ENCODE data around the gene SOCS4.
A peak's percentile ranks its signal among the peaks of the same experiment; 100 is the strongest.

Gene SOCS4

DNA sequence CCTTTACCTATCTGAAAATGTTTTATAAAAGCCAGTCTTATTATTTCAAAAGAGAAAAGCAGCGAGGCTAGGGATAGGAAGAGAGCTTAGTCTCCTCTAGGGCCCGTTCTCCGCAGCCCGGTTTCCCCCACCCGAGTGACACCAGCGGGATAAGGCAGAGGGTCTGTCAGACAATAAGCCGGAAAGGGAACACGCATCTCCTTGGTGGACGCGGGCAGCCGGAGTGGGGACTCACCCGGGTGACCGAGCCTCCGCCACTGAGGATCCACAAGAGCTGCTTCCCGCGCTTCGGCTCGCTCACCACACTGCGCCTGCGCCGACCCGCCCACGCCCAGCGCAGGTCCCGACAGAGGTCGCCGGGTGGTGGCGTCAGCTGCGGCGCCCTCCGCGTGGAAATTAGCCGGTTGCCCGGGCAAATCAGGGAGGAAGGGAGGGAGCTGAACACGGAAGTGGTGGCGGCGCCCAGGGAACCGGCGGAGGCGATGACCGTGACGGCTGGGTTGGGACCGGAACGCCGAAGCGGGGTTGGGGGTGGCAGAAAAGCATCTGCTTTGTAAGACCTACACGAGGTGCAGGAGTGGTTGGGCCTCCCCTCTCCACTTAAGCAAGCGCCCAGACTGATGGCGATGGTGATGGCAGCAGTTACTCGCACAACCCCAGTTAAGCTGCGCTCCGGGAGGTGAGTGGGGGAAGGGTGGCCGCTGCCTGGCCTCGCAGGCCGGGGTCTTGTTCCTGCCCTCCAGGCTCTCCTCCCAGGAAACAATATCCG lies at the start of gene SOCS4, which contains the start of gene WDHD1:
Gene SOCS4 (plus strand): TSS at position 444 of the 769 bp plus-strand sequence. CDS start 15,806 bp downstream, outside the sequence.
Gene WDHD1 (minus strand): TSS at position 307 of the 769 bp plus-strand sequence. CDS start 312 bp downstream, outside the sequence.
- Histone ChIP-seq H4K20me1 (ENCODE audit: control insufficient read depth, insufficient read depth, low read depth, low read length) (peaks cover 8% of the 10 kb centered on the region; the same call in 1 of the 2 replicates), H3K4me1 (ENCODE audit: control insufficient read depth, low read length) (peaks cover 45% of the 10 kb centered on the region), H3K4me2 (ENCODE audit: low read length) (peak within 1 kb of the TSS; percentile 89), H3K79me2 (ENCODE audit: control insufficient read depth, low read length) (peaks cover 93% of the 10 kb centered on the region), H3K36me3 (ENCODE audit: control insufficient read depth, low read length) (peaks cover 66% of the 10 kb centered on the region), H3K4me3 (ENCODE audit: low read length) (peak within 1 kb of the TSS; percentile 97), H3K9me2 (replicated peaks; ENCODE audit: control insufficient read depth, low read length) (no peaks in the 10 kb centered on the region), H3F3A (ENCODE audit: control insufficient read depth, insufficient read depth) (no peaks in the 10 kb centered on the region), H3K9me3 (ENCODE audit: control insufficient read depth, insufficient read depth, low read length) (no peaks in the 10 kb centered on the region), H3K27ac (ENCODE audit: low read depth, low read length) (peak within 1 kb of the TSS; percentile 49), H3K27me3 (ENCODE audit: control insufficient read depth, low read length) (no peaks in the 10 kb centered on the region)
- no peak for TF ChIP-seq CTCF (IDR thresholded peaks at IDR 0.05; ENCODE audit: low read depth, low read length, poor library complexity, severe bottlenecking)
- no peak for TF ChIP-seq EZH2phosphoT487 (IDR thresholded peaks at IDR 0.05; ENCODE audit: borderline replicate concordance, low read length)

DNA sequence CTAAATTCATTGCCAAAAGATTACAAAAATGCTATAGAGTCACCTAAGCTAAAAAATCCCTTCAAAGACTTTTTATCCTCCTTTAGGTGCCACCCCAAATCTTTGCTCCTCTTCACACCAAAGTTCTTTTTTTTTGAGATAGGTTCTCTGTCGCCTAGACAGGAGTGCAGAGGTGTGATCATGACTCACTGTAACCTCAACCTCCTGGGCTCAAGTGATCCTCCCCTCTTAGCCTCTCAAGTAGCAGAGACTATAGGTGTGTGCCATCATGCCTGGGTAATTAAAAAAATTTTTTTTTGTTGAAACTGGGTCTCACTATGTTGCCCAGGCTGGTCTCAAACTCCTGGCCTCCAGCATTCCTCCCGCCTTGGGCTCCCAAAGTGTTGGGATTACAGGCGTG lies 48.0 kb upstream of the SOCS4 start:
- Histone ChIP-seq H3K27me3 (ENCODE audit: control insufficient read depth, low read length) (no peaks in the 10 kb centered on the region), H3K9me3 (ENCODE audit: control insufficient read depth, insufficient read depth, low read length) (no peaks in the 10 kb centered on the region), H3F3A (ENCODE audit: control insufficient read depth, insufficient read depth) (no peaks in the 10 kb centered on the region), H3K4me3 (ENCODE audit: low read length) (no peak overlapping the region), H3K36me3 (ENCODE audit: control insufficient read depth, low read length) (peaks cover 79% of the 10 kb centered on the region), H4K20me1 (ENCODE audit: control insufficient read depth, insufficient read depth, low read depth, low read length) (no peaks in the 10 kb centered on the region), H3K4me1 (ENCODE audit: control insufficient read depth, low read length) (no peaks in the 10 kb centered on the region), H3K9me2 (replicated peaks; ENCODE audit: control insufficient read depth, low read length) (no peaks in the 10 kb centered on the region), H3K79me2 (ENCODE audit: control insufficient read depth, low read length) (no peaks in the 10 kb centered on the region), H3K27ac (ENCODE audit: low read depth, low read length) (no peak overlapping the region), H3K4me2 (ENCODE audit: low read length) (no peak overlapping the region)
- no peak for TF ChIP-seq CTCF (IDR thresholded peaks at IDR 0.05; ENCODE audit: low read depth, low read length, poor library complexity, severe bottlenecking)
- TF ChIP-seq EZH2phosphoT487 (IDR thresholded peaks at IDR 0.05; ENCODE audit: borderline replicate concordance, low read length) = no peak

- peaks cover 85% of the 10 kb centered on the region for H3K36me3 ChIP-seq (ENCODE audit: control insufficient read depth, low read length)
Observed at GRCh38 chr14:54981698-54982097, 45.3 kb upstream of the SOCS4 start.

More at GRCh38 chr14:54981698-54982097, 45.3 kb upstream of the SOCS4 start:
- Histone ChIP-seq H3K4me2 (ENCODE audit: low read length) (no peak overlapping the region), H3K4me3 (ENCODE audit: low read length) (no peak overlapping the region), H3K27me3 (ENCODE audit: control insufficient read depth, low read length) (no peaks in the 10 kb centered on the region), H3F3A (ENCODE audit: control insufficient read depth, insufficient read depth) (0 out of 2 replicates have a peak, but pooled peaks cover 3% of the 10 kb centered on the region), H3K79me2 (ENCODE audit: control insufficient read depth, low read length) (no peaks in the 10 kb centered on the region), H3K27ac (ENCODE audit: low read depth, low read length) (no peak overlapping the region), H4K20me1 (ENCODE audit: control insufficient read depth, insufficient read depth, low read depth, low read length) (no peaks in the 10 kb centered on the region), H3K9me2 (replicated peaks; ENCODE audit: control insufficient read depth, low read length) (no peaks in the 10 kb centered on the region), H3K9me3 (ENCODE audit: control insufficient read depth, insufficient read depth, low read length) (no peaks in the 10 kb centered on the region), H3K4me1 (ENCODE audit: control insufficient read depth, low read length) (no peaks in the 10 kb centered on the region)
- TF ChIP-seq EZH2phosphoT487 (IDR thresholded peaks at IDR 0.05; ENCODE audit: borderline replicate concordance, low read length) = no peak
- peak; percentile 30 for TF ChIP-seq CTCF (IDR thresholded peaks at IDR 0.05; ENCODE audit: low read depth, low read length, poor library complexity, severe bottlenecking)
